Heart left ventricle (tissue), 16 donors: Measurements from ENCODE around the gene EIF5A. TPM values are rescaled to one million over a fixed set of nuclear protein-coding genes. Genes with fewer than 3 reads are reported as not detected.

Experiments used
- ATAC-seq, 4 donors: fragments of 200-7000 bp; cut with Tn5 transposase; one replicate each; pipeline ENCODE4 v1.9.1; 2020 to 2022; ENCODE audit warnings: moderate library complexity in 4 of 4, mild to moderate bottlenecking in 3 of 4, moderate number of reproducible peaks in 1 of 4
- DNase-seq, 5 donors: peaks; one replicate each; pipeline ENCODE4 v3.0.0-alpha.2; 2020
- H3K27ac ChIP-seq, 12 donors: fragments of 200-600 bp; sonication (generic) in 4 of 12; one replicate each; pipeline versions ENCODE4 v1.5.0 to v1.8.0; 2016 to 2022; ENCODE audit warnings: mild to moderate bottlenecking in 2 of 12
- H3K27me3 ChIP-seq, 9 donors: fragments of 200-600 bp; sonication (generic) in 2 of 9; one replicate each; pipeline versions ENCODE4 v1.5.1 to v1.8.0; 2016 to 2022; ENCODE audit warnings: mild to moderate bottlenecking in 3 of 9
- H3K36me3 ChIP-seq, 9 donors: fragments of 200-600 bp; sonication (generic) in 2 of 9; one replicate each; pipeline versions ENCODE4 v1.5.0 to v1.8.0; 2018 to 2022; ENCODE audit warnings: mild to moderate bottlenecking in 2 of 9
- H3K4me1 ChIP-seq, 12 donors: fragments of 200-600 bp; sonication (generic) in 4 of 12; one replicate each; pipeline versions ENCODE4 v1.5.0 to v1.8.0; 2016 to 2022; ENCODE audit warnings: mild to moderate bottlenecking in 3 of 12
- H3K4me3 ChIP-seq, 12 donors: fragments of 200-600 bp; sonication (generic) in 4 of 12; one replicate each; pipeline versions ENCODE4 v1.5.0 to v1.8.0; 2017 to 2022; ENCODE audit warnings: mild to moderate bottlenecking in 9 of 12, moderate library complexity in 4 of 12
- H3K9me3 ChIP-seq, 12 donors: fragments of 200-600 bp; sonication (generic) in 4 of 12; one replicate each; pipeline versions ENCODE4 v1.5.0 to v1.8.0; 2016 to 2022; ENCODE audit warnings: mild to moderate bottlenecking in 1 of 12
- CTCF ChIP-seq, 12 donors: fragments of 200-600 bp; sonication (generic) in 4 of 12; IDR thresholded peaks; one replicate each; pipeline versions ENCODE4 v1.5.0 to v1.8.0; 2018 to 2022; ENCODE audit warnings: antibody characterized with exemption in 12 of 12, mild to moderate bottlenecking in 5 of 12
- POLR2A ChIP-seq, 2 donors: fragments of 450-650 bp; IDR thresholded peaks; one replicate each; pipeline ENCODE4 v1.6.1; 2017; ENCODE audit warnings: antibody characterized with exemption in 2 of 2, mild to moderate bottlenecking in 2 of 2, moderate library complexity in 2 of 2
- WGBS, 4 donors: extraction: QIAGEN DNeasy Blood & Tissue Kit in 2 of 4; methylation state at CpG; one replicate each; pipeline versions ENCODE4 v1.1.5 to v1.1.7; 2013 to 2018; 5-methylcytosine and 5-hydroxymethylcytosine counted together
- intact Hi-C, 10 donors: fragments of 100-400 bp; cut with DNase I; formaldehyde crosslinking; loops; one replicate each; pipeline versions ENCODE4 v1.11.1 to v1.14.2; 2022
- polyA plus RNA-seq, 2 donors: library from polyadenylated mRNA; stranded (reverse); fragments of 200-250 nt; gene quantifications; one replicate each; pipeline ENCODE4 v1.2.3, GENCODE V29; 2013
- total RNA-seq, 9 donors: library from RNA; depleted of rRNA in 2 of 9; stranded (reverse); fragments of >200 nt in 2 of 9; fragmentation: NEBNext Ultra II Directional in 3 of 9; extraction: Animal tissue kit (Norgen Biotek cat#: 25700) in 3 of 9; gene quantifications; one replicate each; pipeline versions ENCODE4 v1.1.0 to v1.2.4, GENCODE V29; 2016 to 2023
- donor health status: ischemic (EF 13 %, LVEDD 7.1; RV severe dilation, severe dysfunction).
- donor health status: healthy with polysubstance abuse.
- donor health status: DM: no; HTN: yes; CAD: no.
- donor health status: DM: no; HTN: no; CAD: no.
- donor health status: ischemic (EF 25% LVEDD 6.9; RV normal size, moderate dysfunction).
- donor health status: ischemic (EF 25% LVEDD 5.7; RV mildly dilated, moderate dysfunction).
- donor health status: healthy.
- donor health status: DM: yes; HTN: yes; CAD: no.
- donor health status: ischemic (EF 35%, LVEDD 5.7; RV mildly dilated, moderate dysfunction).
- donor health status: nonischemic (EF 11% LVEDD 7.7; RV severe dilation, severe dysfunction).
- donor health status: DM: yes; HTN: yes; CAD: no.
- donor health status: PGD.
- donor health status: ischemic (EF 29% LVEDD 5.4; RV normal size, mild dysfunction).
- donor health status: nonischemic (EF 23%, LVEDD 6.1; RV moderate dilation, normal function).

Gene EIF5A
- total and polyA plus RNA-seq, 11 donors = 120 to 934 (median 268) TPM

- peaks cover 4 to 49% (median 21%) of the 10 kb centered on the region in 12 donors for H3K4me1 ChIP-seq
- ATAC-seq (no peak), DNase-seq (no peak)
- 63 to 71% (median 67%) methylated on average over 17 to 18 of the region's 18 CpGs for WGBS, 4 donors
- H3K27ac ChIP-seq = peak overlapping the region; percentile 84 to 99 (median 96)
- peaks cover 0 to 24% (median 3%) of the 10 kb centered on the region in 9 donors for H3K27me3 ChIP-seq
- no peaks in the 10 kb centered on the region for H3K9me3 ChIP-seq
- H3K36me3 ChIP-seq = peaks cover 0 to 46% (median 13%) of the 10 kb centered on the region in 9 donors
- H3K4me3 ChIP-seq = peak overlapping the region in 11 of 12 donors; percentile 19 to 76 (median 65)
- TF ChIP-seq CTCF (IDR thresholded peaks at IDR 0.05) = no peak
- intact Hi-C loops = loop anchor here in 5 of 10 donors (1.0 to 10.0 kb wide), 3 partner anchors 9 to 64 kb away; no protein-coding TSS in a partner anchor
Observed at GRCh38 chr17:7283471-7284216, 23.8 kb upstream of the EIF5A start.

GRCh38 chr17:7284911-7285310 lies 22.5 kb upstream of the EIF5A start:
- H3K4me1 ChIP-seq = peaks cover 4 to 49% (median 23%) of the 10 kb centered on the region in 12 donors
- H3K27me3 ChIP-seq = peaks cover 0 to 26% (median 5%) of the 10 kb centered on the region in 9 donors
- H3K4me3 ChIP-seq = no peak overlapping the region
- H3K27ac ChIP-seq = peak overlapping the region in 2 of 12 donors; percentile 97
- DNase-seq (no peak), ATAC-seq (no peak)
- peaks cover 0 to 46% (median 13%) of the 10 kb centered on the region in 9 donors for H3K36me3 ChIP-seq
- TF ChIP-seq CTCF (IDR thresholded peaks at IDR 0.05) = no peak
- no peak for TF ChIP-seq POLR2A (IDR thresholded peaks at IDR 0.05)
- WGBS, 4 donors = 87 to 92% (median 92%) methylated on average over 15 to 16 of the region's 16 CpGs
- intact Hi-C loops = loop anchor here in 4 of 10 donors (5.0 to 10.0 kb wide), 2 partner anchors 60 to 62 kb away; no protein-coding TSS in a partner anchor
- no peaks in the 10 kb centered on the region for H3K9me3 ChIP-seq

GRCh38 chr17:7285679-7286078 lies 21.7 kb upstream of the EIF5A start:
- Histone ChIP-seq H3K4me3 (no peak overlapping the region), H3K27ac (peak overlapping the region in 1 of 12 donors; percentile 97), H3K36me3 (peaks cover 0 to 46% (median 13%) of the 10 kb centered on the region in 9 donors), H3K4me1 (peaks cover 4 to 48% (median 20%) of the 10 kb centered on the region in 12 donors), H3K27me3 (peaks cover 0 to 30% (median 5%) of the 10 kb centered on the region in 9 donors), H3K9me3 (no peaks in the 10 kb centered on the region)
- TF ChIP-seq POLR2A (IDR thresholded peaks at IDR 0.05) (no peak), CTCF (IDR thresholded peaks at IDR 0.05) (no peak)
- no peak for DNase-seq
- ATAC-seq = no peak
- 71 to 82% (median 77%) methylated on average over 4 to 12 of the region's 12 CpGs for WGBS, 4 donors
- intact Hi-C loops = loop anchor here in 2 of 10 donors (10.0 kb wide), 1 partner anchor 59 kb away; no protein-coding TSS in a partner anchor
